HG02973 (cell line): Measurements from ENCODE around the gene ITGB1BP2.
"Not testable (repeated sequence)": the region's sequence is repeated elsewhere in the genome, so short reads cannot be mapped to it uniquely, and the experiment has no call there.

Experiments
- ATAC-seq: cut with Tn5 transposase; IDR thresholded peaks from one replicate; pipeline ENCODE4 v1.9.1; 2021; ENCODE audit warnings: moderate library complexity; ENCODE audit not compliant: unreplicated experiment

ITGB1BP2 gene

DNA sequence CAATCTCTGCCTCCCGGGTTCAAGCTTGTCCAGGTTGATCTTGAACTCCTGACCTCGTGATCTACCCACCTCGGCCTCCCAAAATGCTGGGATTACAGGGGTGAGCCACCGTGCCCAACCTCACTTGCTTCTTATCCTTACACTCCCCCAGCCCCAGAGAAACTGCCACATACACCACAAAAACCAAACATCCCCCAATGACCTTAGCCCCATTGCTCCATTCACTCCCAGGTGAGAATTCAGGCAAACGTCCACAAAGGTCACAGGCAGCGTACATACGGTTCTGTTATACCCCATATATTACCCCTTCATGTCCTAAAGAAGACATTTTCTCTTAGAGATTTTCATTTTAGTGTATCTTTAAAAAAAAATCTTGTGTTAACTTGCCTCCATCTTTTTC is 1.1 kb upstream of the ITGB1BP2 start:
- ATAC-seq, result not testable (repeated sequence)

DNA sequence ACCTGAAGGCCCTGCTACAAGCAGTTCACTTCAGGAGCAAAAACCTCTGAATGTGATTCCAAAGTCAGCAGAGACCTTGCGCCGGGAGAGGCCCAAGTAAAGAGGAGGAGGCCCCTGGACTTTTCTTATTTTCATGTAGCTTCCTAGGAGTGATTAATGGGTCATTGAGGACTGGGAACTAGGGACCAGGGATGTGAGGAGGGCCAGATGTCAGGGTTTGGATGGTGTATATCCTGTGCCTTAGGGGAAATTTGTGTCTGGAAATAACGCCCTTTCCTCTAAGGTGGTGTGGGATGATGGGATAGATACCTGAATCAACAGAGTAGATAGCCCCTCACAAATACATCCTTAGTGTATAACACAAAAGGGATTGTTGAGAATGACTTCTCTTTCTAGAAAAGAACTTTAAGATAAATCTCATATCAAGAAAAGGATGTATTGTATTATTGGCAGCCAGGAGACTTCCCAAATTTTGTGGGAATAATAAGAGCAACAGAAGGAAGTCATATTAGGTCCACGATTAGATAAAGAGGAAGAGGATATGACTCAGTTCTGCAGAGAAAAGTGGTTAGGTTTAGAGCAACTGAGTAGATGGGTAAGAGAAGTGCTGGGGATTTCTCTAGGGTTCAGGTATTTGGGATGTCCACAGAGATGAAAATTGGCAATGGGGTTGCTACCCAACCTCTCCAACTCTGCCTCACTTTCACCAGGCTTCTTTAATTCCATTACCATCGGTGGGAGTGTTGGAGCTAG is 1.1 kb downstream of the ITGB1BP2 start:
- no peak for ATAC-seq

DNA sequence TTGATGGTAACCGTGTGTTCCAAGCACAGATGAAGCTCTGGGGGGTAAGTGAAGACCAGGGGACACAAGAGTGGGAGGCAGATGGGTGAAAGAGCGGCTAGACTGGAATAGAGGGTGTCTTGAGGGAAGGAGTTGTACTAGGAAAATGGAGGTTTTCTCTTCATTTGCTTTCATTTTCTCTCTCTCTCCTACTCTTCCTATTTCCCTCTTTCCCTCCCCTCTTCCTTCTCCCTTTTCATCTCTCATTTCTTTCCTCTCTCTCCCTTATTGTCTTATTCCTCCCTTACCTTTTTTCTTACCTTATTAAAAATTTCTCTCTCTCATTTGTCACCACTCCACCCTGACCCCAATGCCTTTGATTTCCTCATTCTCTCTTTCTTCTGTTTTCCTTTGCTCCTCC is 3.0 kb downstream of the ITGB1BP2 start:
- ATAC-seq, result no peak

DNA sequence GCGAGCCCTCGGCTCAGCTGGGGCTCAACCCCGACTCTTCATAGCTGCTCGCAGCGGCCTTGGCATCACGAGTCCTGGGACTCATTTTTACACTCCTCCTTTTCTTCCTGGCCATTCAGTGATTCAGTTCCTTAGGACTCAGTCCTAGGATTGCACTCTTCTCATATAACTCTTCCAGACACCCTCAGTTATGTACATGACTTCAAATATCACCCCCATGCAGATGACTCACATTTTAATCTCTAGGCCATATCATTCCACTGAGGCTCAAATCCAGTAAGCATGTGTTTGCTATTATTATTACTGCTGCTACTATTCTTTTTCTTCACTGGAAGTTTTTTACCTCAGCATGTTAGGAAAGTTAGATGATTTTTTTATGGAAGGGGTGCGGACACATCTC is 14.4 kb downstream of the ITGB1BP2 start:
- no peak for ATAC-seq

DNA sequence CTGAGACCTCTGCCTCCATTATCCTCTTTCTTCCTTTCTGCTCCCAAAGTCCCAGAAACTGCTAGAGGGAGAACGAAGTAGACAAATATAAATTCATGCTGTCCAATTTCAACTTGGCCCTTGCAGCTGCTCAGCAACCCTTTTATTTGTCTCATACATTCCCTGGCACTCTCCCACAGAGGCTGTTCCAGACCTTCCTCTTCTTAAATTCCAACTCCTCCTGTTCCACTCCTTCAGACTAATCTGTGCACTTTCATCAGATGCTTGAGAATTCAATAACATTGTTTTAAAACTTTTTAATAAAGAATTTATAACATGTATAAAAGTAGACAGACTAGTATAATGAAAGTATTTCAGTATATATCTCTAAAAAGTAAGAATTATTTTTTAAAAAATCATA is 15.4 kb downstream of the ITGB1BP2 start:
- ATAC-seq, result not testable (repeated sequence)

DNA sequence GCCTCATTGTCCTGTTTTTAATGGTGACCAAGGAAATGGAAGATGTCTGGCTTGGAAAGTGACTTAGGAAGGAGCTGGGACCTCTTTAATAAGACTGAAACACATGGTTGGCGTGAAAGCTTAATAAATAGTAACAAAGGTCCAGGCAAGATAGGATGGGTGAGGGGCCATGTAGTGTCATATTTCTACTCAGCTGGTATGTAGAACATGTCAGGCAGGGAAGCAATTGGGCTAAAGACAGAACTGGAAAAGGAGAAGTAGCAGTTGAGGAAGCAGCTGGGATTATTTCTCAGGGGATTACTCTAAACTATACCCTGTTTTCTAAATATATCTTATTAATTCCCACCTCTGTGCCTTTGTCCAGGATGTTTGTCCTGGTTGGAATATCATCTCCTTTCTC is 18.6 kb downstream of the ITGB1BP2 start:
- ATAC-seq, result no peak

DNA sequence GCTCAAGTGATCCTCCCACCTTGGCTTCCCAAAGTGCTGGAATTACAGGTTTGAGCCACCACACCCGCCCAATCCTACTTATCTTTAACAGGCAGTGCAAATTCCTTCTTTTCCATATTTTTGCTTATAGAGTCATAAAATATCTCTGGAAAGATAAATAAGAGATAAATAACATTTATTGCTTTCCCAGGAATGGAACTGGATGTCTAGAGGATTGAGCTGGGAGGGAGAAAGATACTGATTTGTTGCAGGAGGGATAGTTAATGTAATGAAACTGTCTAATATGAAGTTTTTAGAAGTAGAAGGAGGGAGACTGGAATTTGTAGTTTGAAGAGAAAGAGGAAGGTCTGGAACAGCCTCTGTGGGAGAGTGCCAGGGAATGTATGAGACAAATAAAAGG is 20.2 kb downstream of the ITGB1BP2 start:
- ATAC-seq, result no peak

DNA sequence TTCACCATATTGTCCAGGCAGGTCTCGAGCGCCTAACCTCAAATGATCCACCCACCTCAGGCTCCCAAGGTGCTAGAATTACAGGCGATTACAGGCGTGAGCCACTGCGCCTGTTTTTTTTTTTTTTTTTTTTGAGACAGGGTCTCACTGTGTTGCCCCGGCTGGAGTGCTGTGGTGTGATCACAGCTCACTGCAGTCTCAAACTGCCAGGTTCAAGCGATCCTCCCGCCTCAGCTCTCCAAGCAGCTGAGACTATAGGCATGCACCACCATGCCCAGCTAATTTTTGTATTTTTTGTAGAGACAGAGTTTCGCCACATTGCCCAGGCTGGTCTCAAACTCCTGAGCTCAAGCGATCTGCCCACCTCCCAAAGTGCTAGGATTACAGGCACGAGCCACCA is 22.9 kb downstream of the ITGB1BP2 start:
- not testable (repeated sequence) for ATAC-seq

DNA sequence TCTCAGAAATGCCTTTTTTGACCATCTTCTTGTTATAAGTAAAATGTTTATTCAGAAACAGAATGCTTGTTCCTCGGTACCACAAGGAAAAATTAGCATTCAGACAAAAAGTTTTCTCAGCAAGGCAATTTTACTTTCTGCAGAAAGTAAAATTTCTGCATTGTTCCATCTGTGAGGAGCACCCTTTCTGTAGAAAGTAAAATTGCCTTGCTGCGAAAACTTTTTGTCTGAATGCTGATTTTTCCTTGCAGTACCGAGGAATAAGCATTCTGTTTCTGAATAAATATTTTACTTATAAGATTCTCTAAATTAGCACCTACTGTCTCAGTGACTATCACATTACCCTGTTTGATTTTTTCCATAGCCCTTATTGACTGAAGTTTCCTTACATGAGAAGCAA is 24.8 kb downstream of the ITGB1BP2 start:
- no peak for ATAC-seq

DNA sequence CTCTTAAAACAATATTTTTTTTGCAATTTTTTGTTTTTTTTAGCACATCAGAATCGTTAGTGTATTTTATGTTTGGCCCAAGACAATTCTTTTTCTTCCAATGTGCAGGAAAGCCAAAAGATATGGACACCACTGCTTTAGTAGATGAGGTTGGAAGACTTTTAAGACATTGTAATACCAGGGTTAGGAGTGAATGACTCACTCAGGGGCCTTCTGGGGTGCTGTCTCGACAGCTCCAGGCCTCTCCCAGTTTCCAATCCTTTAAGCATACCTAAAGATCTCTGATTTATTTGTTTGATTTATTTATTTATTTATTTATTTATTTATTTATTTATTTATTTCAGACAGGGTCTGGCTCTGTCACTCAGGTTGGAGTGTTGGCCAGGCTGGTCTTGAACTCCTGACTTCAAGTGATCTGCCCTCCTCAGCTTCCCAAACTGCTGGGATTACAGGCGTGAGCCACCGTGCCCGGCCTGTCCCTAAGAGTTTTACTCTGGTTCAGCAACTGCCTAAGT is 47.7 kb downstream of the ITGB1BP2 start:
- not testable (repeated sequence) for ATAC-seq

DNA sequence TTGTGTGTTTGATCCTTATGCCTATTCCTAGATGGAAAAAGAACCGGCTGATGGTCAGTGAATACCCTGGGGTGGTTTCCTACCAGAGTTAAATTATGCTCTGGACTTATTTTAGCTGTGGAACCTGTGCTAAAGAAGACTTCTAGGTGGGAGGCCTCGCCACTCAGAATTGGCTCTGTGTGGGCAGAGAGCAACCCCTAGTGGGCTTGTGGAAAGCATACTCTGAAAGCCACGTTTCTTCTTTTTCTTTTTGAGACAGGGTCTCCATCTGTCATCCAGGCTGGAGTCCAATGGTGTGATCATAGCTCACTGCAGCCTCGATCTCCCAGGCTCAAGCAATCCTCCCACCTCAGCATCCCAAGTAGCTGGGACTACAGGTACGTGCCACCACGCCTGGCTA is 48.3 kb downstream of the ITGB1BP2 start:
- not testable (repeated sequence) for ATAC-seq

DNA sequence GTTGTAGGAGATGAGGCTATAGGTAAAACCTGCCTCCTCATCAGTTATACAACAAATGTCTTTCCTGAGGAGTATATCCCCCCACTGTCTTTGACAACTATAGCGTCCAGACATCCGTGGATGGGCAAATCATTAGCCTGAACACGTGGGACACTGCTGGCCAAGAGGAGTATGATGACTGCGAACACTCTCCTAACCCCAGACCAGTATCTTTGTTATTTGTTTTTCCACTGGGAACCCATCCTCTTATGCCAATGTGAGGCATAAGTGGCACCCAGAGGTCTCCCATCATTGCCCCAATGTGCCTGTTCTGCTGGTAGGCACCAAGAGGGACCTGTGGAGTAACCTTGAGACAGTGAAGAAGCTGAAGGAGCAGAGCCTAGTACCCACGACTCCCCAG is 50.9 kb downstream of the ITGB1BP2 start:
- not testable (repeated sequence) for ATAC-seq
